ENCODE results near the gene ERF. TPM values are rescaled to one million over a fixed set of nuclear protein-coding genes. Genes with fewer than 3 reads are reported as not detected.
"Not testable (repeated sequence)": the region's sequence is repeated elsewhere in the genome, so short reads cannot be mapped to it uniquely, and the experiment has no call there.

Gene ERF
- total RNA-seq, 2 experiments from 2014 or later, result 62.9 to 66.0 TPM

DNA sequence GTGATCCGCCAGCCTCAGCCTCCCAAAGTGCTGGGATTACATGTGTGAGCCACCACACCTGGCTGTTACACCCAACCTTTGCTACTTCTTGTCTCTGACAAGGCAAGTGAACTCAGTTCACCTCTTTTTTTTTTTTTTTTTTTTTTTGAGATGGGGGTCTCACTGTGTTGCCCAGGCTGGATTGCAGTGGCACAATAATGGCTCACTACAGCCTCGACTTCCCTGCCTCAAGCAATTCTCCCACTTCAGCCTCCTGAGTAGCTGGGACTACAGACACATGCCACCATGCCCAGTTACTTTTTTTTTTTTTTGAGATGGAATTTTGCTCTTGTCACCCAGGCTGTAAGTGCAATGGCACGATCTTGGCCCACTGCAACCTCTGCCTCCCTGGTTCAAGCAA lies 2.9 kb upstream of the ERF start:
- H3K4me3 Mint-ChIP-seq, H3K27ac Mint-ChIP-seq, H3K9me3 Mint-ChIP-seq, H3K36me3 Mint-ChIP-seq, H3K4me1 Mint-ChIP-seq, H3K27me3 Mint-ChIP-seq, DNase-seq: not testable (repeated sequence)

DNA sequence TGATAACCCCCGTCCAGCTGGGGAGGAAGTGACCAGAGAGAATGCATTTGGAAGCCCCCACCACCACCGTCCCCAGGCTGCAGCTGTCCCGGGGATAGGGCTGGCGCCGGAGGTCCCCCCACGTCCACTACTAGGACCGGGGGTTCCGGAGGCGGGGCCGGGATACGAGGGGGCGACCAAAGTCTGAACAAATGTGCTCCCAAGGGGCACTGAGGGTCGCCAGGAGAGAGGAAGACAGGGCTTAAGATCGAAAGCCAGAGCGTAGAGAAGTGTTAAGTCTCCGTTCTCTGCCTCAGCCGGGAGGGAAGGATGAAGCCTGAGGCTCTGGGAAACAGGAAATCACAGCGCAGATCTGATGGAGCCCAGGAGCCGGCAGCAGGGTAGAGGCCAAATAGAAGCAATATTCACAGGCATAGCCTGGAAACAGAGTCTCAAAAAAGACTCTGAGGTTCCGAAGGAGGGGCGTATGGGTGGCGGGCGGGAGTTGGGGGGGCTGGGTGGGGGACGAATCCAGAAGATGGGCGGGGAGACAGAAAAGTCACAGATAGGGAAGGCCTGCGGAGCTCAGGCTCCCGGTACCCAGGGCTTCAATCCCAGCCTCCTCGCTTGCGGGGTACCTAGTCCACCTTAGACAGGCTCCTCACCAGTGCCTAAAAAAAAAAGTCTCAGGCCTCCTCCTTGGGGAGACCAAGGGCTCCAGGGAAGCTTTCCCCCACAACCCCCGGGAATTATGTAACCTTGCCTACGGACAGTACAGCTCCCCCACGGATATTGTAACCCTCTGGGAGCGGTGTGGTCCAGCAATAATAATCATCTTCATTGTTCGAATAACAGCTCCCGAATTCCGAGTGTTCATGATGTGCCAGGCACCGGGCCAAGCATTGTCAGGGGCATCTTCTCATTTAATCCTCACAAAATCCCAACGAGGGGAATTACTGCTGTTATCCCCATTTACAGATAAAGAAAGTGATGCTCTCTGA lies 1.1 kb upstream of the ERF start:
- Mint-ChIP-seq H3K4me1 (peaks cover 17% of the 10 kb centered on the region), H3K27ac (no peak overlapping the region), H3K36me3 (peaks cover 16% of the 10 kb centered on the region), H3K27me3 (no peaks in the 10 kb centered on the region), H3K9me3 (no peaks in the 10 kb centered on the region), H3K4me3 (peak overlapping the region; percentile 77)
- DNase-seq, result peak; percentile 24

DNA sequence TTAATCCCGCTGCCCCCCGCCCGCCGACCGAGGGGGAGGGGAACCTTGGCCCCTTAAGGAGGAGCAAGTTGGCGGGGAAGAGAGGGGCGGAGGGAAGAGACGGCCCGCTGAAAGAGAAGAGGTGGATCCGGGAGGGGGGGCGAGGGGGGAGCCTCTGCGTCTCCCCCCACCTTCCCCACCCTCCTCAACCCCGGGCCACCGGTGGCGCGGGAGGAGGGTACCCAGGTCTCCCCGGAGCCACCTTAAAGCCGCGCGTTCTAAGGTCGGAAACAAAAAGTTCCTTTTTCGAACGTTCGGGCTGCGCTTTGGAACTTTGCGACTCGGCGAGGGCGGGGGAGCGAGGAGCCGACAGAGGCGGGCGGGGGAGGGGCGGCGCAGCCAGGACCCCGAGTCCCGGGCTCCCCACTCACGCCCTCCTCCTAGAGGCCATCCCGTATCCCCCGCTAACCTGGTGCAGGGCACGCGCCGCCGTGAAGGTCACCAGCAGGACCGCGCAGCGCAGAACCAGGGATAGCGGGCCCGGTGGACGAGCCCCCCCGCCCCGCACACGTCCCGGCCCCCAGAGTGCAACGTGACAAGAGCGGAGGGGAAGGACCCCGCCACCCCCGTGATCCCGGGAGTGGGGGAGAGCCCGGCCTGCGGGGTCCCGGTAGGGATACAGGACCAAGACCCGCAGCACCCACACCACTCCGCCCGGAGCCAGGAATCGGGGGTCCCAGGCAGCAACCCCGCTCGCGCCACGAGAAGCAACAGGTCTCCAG lies 659 bp downstream of the ERF start:
- DNase-seq, result peak; percentile 81
- H3K9me3 Mint-ChIP-seq, result no peaks in the 10 kb centered on the region
- H3K4me1 Mint-ChIP-seq, result peaks cover 27% of the 10 kb centered on the region
- H3K36me3 Mint-ChIP-seq, result peaks cover 17% of the 10 kb centered on the region
- H3K27ac Mint-ChIP-seq, result peak overlapping the region; percentile 81
- H3K27me3 Mint-ChIP-seq, result no peaks in the 10 kb centered on the region
- peak overlapping the region; percentile 77 for H3K4me3 Mint-ChIP-seq

DNA sequence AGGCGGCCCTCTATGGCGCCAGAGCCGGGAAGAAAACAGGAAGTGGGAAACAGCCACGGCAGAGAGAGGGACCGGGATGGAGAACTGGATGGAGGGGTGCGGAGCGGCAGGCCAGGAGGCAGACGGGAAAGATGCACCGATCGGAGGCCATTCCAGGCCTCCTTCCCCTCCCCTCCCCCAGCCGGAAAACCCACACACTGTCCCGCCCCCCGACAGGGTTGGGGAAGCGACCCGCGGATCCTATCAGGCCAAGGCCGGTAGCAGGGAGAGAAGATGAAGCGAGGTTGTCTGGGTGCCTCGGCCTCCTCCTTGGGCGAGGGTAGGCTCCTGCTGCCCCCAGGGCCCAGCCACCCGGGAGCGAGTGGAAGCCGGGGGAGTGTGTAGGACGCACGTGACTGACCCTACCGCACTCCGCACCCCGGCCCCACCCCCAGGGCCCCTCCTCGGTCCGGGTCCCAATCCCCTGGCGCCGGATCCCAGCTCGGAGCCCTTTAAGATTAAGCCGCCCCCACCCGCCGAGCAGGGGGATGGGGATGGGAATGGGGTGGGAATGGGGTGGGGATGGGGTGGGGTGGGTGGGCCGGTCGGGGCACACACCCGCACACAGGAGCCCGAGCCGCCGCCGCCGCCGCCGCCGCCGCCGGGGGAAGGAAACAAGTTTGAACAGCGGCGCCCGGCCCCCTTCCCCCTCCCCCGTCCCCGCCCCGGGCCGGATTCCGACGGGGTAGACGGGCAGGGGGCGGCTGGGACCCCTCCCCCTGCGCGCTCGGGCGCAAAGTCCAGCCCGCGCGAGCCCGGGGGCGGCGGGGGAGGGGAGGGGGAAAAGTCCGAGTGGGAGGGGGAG lies 1.5 kb downstream of the ERF start:
- peak overlapping the region; percentile 95 for H3K4me3 Mint-ChIP-seq
- H3K4me1 Mint-ChIP-seq, result peaks cover 29% of the 10 kb centered on the region
- no peaks in the 10 kb centered on the region for H3K9me3 Mint-ChIP-seq
- DNase-seq, result peak; percentile 70
- H3K36me3 Mint-ChIP-seq, result peaks cover 21% of the 10 kb centered on the region
- H3K27ac Mint-ChIP-seq, result peak overlapping the region; percentile 95
- H3K27me3 Mint-ChIP-seq, result no peaks in the 10 kb centered on the region

DNA sequence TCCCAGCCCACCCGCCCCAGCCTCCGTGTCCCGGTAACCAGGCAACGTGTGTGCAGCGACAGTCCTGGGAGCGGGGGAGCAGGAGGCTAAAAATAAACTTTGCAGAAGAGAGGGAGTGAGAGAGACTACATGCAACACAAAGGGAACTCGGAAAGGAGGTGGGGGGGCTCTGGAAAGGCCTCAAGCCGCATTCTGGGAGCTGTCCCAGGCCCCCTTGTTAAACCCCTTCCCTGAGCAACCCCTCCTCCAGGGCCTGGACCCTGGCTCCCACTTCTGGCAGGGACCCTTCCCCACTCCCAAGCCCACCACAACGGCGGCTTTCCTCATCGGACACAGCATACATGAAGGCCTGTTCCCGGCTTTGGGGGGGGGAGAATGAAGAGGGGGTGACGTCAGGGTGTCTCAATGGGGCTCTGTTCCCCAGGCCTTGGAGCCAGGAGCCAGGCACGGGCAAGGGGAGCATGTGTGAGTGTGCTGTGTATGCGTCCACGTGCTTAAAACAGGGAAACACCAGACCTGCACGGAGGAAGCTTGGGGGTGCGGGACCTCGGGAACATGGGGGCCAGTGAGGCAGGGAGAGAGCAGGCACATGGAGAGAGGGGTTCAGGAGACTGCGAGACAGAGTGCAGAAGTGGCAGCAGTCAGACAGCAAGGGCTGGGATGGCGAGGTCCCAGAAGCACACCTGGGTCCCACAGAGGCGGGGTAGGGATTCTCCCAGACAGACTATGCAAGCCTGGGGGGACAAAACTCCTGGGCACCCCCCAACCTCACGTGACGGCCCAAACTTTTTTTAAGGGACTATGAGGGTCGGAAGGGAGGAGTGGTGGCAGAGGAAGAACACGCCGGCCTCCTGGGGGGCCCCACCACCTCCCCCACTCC lies 2.3 kb downstream of the ERF start:
- peaks cover 21% of the 10 kb centered on the region for H3K36me3 Mint-ChIP-seq
- H3K27me3 Mint-ChIP-seq, result no peaks in the 10 kb centered on the region
- H3K27ac Mint-ChIP-seq, result peak overlapping the region; percentile 95
- H3K4me1 Mint-ChIP-seq, result peaks cover 29% of the 10 kb centered on the region
- peak overlapping the region; percentile 95 for H3K4me3 Mint-ChIP-seq
- no peak for DNase-seq
- H3K9me3 Mint-ChIP-seq, result no peaks in the 10 kb centered on the region

DNA sequence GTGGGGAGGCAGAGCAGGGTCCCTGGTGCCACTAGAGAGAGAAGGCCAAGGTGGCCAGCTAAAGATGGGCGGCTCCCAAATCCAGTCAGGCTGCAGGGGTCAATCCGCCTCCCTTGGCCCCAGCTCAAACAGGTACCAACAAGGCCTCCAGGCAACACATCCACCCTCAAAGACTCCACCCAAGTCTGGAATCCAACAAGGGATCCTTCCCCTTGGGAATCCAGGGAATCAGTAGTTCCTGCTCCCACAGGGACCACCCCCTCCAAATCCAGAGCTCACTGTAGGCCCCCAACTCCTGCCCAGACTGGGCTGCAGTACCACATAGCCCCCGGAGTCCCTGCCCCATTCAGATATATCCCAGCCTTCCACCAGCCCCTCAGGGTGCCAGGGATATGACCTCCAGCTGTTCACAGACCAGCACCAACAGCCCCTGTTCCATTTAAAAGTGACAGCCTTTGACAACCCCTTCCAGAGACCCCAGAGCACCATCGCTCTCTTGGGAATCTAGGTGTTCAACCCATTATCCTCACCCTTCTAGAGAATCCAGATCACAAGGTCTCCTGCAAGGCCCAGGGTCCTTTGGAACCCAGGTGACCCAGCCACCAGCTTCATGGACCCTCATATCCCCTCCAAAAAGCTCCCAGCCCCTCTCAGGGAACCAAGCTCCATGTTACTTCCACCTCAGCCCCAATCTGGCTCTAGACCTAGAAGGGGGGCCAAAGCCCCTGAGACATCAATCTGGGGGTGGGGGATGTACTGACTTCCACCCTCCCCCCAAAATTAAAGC lies 3.2 kb downstream of the ERF start:
- H3K27me3 Mint-ChIP-seq, result no peaks in the 10 kb centered on the region
- H3K4me1 Mint-ChIP-seq, result peaks cover 34% of the 10 kb centered on the region
- H3K4me3 Mint-ChIP-seq, result peak overlapping the region; percentile 95
- H3K27ac Mint-ChIP-seq, result peak overlapping the region; percentile 95
- no peak for DNase-seq
- peaks cover 21% of the 10 kb centered on the region for H3K36me3 Mint-ChIP-seq
- no peaks in the 10 kb centered on the region for H3K9me3 Mint-ChIP-seq

DNA sequence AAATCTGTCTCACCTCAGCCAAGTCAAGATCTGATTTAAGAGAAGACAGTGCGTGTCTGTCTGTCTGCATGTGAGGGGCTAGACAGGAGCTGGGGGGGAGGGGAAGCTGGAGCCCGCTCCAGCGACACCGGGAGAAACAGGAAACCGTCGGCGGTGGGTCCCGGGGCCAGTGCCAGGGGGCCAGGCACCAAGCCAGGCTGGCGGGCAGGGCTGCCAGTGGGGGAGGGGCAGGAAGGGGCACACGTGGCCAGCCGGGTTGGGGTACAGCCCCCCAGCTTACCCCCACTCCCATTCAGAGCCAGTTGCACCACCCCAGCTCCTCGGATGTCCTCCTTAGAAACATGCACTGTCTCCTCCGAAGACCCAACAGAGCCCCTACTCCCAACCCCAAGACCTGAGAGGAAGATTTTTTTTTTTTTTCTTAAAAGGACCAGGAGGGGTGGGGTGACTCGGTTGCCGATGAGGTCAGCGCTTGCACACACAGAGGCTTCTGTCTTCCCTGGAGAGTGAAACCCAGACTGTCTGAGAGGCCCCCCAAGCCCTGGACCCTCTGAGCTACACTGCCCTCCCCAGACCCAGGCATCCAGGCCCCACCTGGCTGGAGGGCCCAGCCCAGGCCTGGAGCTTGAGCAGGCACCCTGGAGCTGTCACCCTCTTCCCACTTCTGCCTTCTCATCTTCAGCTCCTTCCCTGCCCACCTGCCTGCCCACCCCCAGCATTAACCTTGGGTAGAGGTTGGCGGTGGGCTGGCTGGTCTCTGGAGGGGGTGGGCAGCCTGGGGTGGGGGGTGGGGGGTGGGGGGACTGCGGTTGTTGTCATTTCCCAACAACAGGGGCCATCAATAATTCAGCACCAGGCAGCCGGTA lies 4.0 kb downstream of the ERF start:
- Mint-ChIP-seq H3K36me3 (peaks cover 21% of the 10 kb centered on the region), H3K27ac (peak overlapping the region; percentile 95), H3K27me3 (no peaks in the 10 kb centered on the region), H3K4me3 (peak overlapping the region; percentile 95), H3K9me3 (no peaks in the 10 kb centered on the region), H3K4me1 (peaks cover 42% of the 10 kb centered on the region)
- DNase-seq, result peak; percentile 51

DNA sequence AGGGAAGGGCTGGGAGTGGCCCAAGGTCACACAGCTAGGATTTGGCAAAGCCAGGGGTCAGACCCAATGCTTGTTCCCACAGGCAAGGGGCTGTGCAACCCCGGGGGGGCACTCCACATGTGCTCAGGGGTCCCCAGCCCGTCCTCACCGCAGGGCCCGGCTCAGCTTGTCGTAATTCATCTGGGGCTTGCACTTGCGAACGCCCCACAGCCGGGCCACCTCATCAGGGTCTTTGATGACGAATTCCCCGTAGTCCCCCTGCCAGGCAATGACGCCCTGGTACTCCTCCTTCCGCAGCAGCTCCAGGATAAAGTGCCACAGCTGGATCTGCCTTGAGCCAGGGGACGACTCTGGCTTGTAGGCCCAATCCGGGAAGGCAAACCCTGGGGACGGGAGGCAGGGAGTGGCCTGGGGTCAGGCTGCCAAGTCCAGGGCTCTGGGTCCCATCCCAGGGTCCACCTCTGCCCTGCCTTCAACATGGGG lies 4.7 kb downstream of the ERF start:
- DNase-seq, result no peak
- H3K4me3 Mint-ChIP-seq, result peak overlapping the region; percentile 61
- H3K9me3 Mint-ChIP-seq, result no peaks in the 10 kb centered on the region
- peaks cover 45% of the 10 kb centered on the region for H3K4me1 Mint-ChIP-seq
- H3K27ac Mint-ChIP-seq, result peak overlapping the region; percentile 89
- H3K27me3 Mint-ChIP-seq, result no peaks in the 10 kb centered on the region
- peaks cover 21% of the 10 kb centered on the region for H3K36me3 Mint-ChIP-seq

DNA sequence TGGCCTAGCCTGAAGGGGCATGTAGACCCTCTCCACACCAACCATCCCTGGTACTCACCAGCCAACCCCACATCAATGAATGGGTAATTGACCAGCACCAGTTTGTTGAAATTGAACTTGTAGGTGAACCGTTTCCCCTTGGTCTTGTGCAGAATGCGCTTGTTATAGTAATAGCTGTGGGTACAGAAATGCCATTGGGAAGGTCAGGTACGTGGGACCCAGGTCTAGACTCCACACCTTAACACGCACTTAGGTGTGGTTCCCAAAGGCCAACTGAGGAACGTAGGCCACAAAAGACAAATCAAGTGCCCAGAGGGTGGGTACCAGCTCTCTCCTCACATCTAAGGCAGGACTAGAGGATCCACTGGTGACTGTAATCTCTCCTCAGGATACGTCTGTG lies 5.2 kb downstream of the ERF start:
- peak overlapping the region; percentile 80 for H3K27ac Mint-ChIP-seq
- H3K4me1 Mint-ChIP-seq, result peaks cover 49% of the 10 kb centered on the region
- H3K9me3 Mint-ChIP-seq, result no peaks in the 10 kb centered on the region
- no peak overlapping the region for H3K4me3 Mint-ChIP-seq
- no peaks in the 10 kb centered on the region for H3K27me3 Mint-ChIP-seq
- H3K36me3 Mint-ChIP-seq, result peaks cover 21% of the 10 kb centered on the region
- no peak for DNase-seq

DNA sequence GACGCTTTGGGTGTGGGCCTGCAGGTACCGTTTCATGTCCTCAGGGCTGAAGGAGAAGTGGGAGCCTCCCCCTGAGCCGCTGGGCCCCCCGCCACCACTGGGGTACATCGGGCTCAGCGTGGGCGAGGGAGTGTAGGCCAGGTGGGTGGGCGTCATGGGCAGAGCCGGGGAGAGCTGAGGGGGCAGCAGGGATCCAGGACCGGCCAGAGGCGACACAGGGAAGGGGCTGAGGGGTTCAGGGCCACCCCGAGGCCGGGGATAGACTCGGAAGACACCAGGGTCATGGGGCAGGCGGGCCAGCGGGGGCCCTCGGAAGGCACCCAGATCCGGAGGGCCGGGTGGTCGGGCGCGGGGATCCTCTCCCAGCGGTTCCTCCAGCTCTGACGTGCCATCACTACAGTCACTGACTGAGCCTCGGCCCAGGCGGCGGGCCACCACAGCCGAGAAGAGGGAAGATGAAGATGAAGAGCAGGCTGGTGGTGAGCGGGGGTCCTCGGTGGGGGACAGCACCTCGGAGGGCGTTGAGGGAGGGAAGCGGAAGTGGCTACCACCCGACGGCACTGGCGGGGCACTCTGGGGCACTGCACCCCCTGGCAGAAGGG lies 5.7 kb downstream of the ERF start:
- DNase-seq, result no peak
- peaks cover 23% of the 10 kb centered on the region for H3K36me3 Mint-ChIP-seq
- H3K4me3 Mint-ChIP-seq, result no peak overlapping the region
- H3K27me3 Mint-ChIP-seq, result no peaks in the 10 kb centered on the region
- H3K9me3 Mint-ChIP-seq, result no peaks in the 10 kb centered on the region
- peaks cover 50% of the 10 kb centered on the region for H3K4me1 Mint-ChIP-seq
- peak overlapping the region; percentile 80 for H3K27ac Mint-ChIP-seq

DNA sequence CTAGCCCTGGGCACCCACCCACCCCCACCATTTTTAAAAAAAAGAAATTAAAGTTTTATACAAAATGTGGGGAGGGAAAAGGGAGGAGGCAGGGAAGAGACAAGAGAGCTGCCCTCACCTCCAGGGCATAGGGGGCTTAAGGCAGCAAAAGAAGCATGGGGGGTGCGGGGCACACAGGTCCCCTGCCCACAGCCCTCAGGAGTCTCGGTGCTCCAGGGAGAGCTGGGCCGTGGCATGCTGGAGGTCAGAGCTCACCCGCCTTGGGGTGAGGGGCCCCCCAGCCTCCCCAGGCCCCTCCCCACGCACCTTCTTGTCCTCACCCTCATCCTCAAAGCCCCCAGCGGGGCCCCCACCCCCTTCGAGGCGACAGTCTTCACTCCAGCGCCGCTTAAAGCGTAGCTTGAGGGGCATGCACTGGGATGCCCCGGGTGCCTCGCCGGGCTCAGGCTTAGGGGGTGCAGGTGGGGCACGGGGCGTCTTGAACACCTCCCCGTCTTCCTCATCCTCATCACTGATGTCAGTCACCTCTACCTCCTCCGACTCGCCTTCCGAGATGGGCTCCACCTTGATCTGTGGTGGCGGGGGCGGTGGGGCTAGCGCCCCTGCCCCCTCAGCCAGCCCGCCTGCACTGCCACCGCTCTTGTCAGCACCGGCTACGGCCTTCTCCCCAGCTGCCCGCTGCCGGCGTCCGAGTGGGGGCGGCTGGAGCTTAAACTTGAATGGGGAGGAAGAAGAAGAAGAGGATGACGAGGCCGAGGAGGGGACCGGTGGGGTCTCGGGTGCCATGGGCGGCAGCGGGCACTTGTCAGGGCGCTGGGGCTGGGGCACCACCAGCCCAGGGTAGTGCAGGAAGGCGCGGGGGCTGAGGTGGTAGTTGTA lies 6.4 kb downstream of the ERF start:
- no peak for DNase-seq
- Mint-ChIP-seq H3K36me3 (peaks cover 23% of the 10 kb centered on the region), H3K27me3 (no peaks in the 10 kb centered on the region), H3K4me1 (peaks cover 51% of the 10 kb centered on the region), H3K4me3 (no peak overlapping the region), H3K9me3 (no peaks in the 10 kb centered on the region), H3K27ac (no peak overlapping the region)

Data from activated naive CD8-positive, alpha-beta T cell treated with anti-CD3 and anti-CD28 coated beads for 36 hours (primary cell).